Loucy (cell line): Measurements from ENCODE around the gene CNIH3.
"Not testable (repeated sequence)": the region's sequence is repeated elsewhere in the genome, so short reads cannot be mapped to it uniquely, and the experiment has no call there.

Experiments
- H2AFZ ChIP-seq: fragments of 200-600 bp; sonication (generic); 2 replicates; pipeline ENCODE4 v1.6.0; 2016; ENCODE audit warnings: antibody characterized with exemption, mild to moderate bottlenecking, low read length, moderate library complexity
- H3F3A ChIP-seq: fragments of 200-600 bp; 2 replicates; pipeline ENCODE4 v1.6.0; 2016; ENCODE audit warnings: antibody characterized with exemption, low read depth, mild to moderate bottlenecking
- H3K27me3 ChIP-seq: fragments of 200-600 bp; sonication (generic); 2 replicates; pipeline ENCODE4 v1.6.1; 2014; ENCODE audit warnings: low read length, mild to moderate bottlenecking; ENCODE audit not compliant: insufficient read depth, poor library complexity, severe bottlenecking
- H3K36me3 ChIP-seq: fragments of 200-600 bp; sonication (generic); 2 replicates; pipeline ENCODE4 v1.6.1; 2016; ENCODE audit warnings: low read length; ENCODE audit not compliant: insufficient read depth
- H3K4me1 ChIP-seq: fragments of 200-600 bp; sonication (generic); 2 replicates; pipeline ENCODE4 v1.5.1; 2014; ENCODE audit warnings: low read length, mild to moderate bottlenecking; ENCODE audit not compliant: insufficient read depth, poor library complexity, severe bottlenecking
- H3K4me2 ChIP-seq: fragments of 200-600 bp; sonication (generic); 2 replicates; pipeline ENCODE4 v1.6.0; 2014; ENCODE audit warnings: antibody characterized with exemption, low read length, low read depth, mild to moderate bottlenecking; ENCODE audit not compliant: poor library complexity, severe bottlenecking
- H3K4me3 ChIP-seq: fragments of 200-600 bp; sonication (generic); 2 replicates; pipeline ENCODE4 v1.5.1; 2014; ENCODE audit warnings: low read length, mild to moderate bottlenecking, mixed read lengths; ENCODE audit not compliant: poor library complexity, severe bottlenecking
- H3K79me2 ChIP-seq: fragments of 200-600 bp; sonication (generic); 2 replicates; pipeline ENCODE4 v1.6.1; 2014; ENCODE audit warnings: low read length; ENCODE audit not compliant: insufficient read depth
- H3K9ac ChIP-seq: fragments of 200-600 bp; sonication (generic); 2 replicates; pipeline ENCODE4 v1.6.0; 2014; ENCODE audit warnings: mild to moderate bottlenecking, low read depth, low read length, moderate library complexity; ENCODE audit not compliant: poor library complexity, severe bottlenecking
- H3K9me2 ChIP-seq: fragments of 200-600 bp; sonication (generic); replicated peaks from 2 replicates; pipeline ENCODE4 v1.6.1; 2016; ENCODE audit warnings: low read depth, low read length, mixed read lengths
- H3K9me3 ChIP-seq: fragments of 200-600 bp; sonication (generic); 2 replicates; pipeline ENCODE4 v1.6.1; 2014; ENCODE audit warnings: mild to moderate bottlenecking, antibody characterized with exemption, low read length, low read depth; ENCODE audit not compliant: insufficient read depth
- H4K20me1 ChIP-seq: fragments of 200-600 bp; sonication (generic); 2 replicates; pipeline ENCODE4 v1.6.0; 2014; ENCODE audit warnings: antibody characterized with exemption, low read length, mild to moderate bottlenecking; ENCODE audit not compliant: insufficient read depth, poor library complexity, severe bottlenecking
- EZH2phosphoT487 ChIP-seq: fragments of 200-600 bp; IDR thresholded peaks from 2 replicates; pipeline ENCODE4 v1.6.1; 2018; ENCODE audit warnings: antibody characterized with exemption, mild to moderate bottlenecking, moderate library complexity, borderline replicate concordance
- TF ChIP-seq, protein P1 (sequence below): fragments of 200-600 bp; sonication (generic); conservative IDR thresholded peaks from 2 replicates; pipeline ENCODE4 v1.5.1; 2014; ENCODE audit warnings: mild to moderate bottlenecking, antibody characterized with exemption, low read length

Gene CNIH3

DNA sequence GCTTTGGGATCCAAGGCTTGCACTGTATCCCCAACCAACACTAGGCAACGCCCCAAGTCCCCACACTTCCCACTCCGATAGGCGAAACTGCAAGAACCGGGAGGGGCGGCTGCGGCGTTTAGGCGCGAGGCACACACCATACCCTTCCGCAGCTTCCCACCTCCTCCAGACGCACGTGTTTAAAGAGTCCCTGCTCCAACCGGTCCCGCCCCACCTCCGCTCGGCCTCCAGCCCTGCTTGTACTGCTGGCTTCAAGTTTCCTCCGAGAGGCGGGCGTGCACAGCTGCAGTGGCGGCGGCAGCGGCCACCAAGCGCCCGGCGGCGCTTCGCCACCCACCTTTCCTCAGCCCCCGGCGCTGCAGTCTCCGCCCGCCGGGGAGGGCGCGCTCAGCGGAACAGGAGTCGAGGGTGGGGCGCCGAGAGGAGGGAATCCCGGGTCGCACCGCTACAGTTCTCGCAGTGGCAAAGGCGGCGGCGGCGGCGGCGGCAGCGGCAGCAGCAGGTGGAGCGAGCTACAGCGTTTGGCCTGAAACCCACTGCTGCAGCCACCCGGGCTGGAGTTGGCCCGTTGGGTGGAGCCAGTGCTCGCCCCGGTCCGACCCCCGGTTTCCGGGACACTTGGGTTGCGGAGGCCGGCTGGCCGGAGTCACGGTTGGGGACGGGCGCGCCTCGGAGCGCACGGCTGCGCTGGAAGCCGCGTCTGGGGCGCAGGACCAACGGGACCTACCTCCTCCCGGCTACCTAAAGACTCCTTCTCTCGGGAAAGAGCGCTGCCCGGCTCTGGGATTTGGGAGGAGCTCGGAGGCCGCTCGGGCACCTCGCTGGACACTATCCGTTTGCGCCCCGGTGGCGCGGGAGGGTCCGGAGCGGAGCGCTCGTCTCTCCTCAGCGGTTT lies at the start of gene CNIH3:
CNIH3 (plus strand) TSS at position 457 of the 895 bp plus-strand sequence. CDS start 858 bp downstream, outside the sequence.
- Histone ChIP-seq H3K27me3 (no peaks in the 10 kb centered on the region), H3K4me2 (peak within 1 kb of the TSS; percentile 79), H2AFZ (peak within 1 kb of the TSS; percentile 61)

GRCh38 chr1:224566492-224566891 lies 49.6 kb upstream of the CNIH3 start:
- H3K4me3 ChIP-seq, H4K20me1 ChIP-seq, H2AFZ ChIP-seq, H3F3A ChIP-seq, H3K9ac ChIP-seq, H3K79me2 ChIP-seq, H3K9me2 ChIP-seq, H3K9me3 ChIP-seq, H3K4me2 ChIP-seq, H3K27me3 ChIP-seq, H3K36me3 ChIP-seq: not testable (repeated sequence)
- peaks cover 16% of the 10 kb centered on the region for H3K4me1 ChIP-seq

More for the DNA sequence above, at the start of gene CNIH3:
- Histone ChIP-seq H3K9ac (peak within 1 kb of the TSS; percentile 85), H3K79me2 (peaks cover 48% of the 10 kb centered on the region), H4K20me1 (no peaks in the 10 kb centered on the region), H3K9me3 (no peaks in the 10 kb centered on the region), H3F3A (no peaks in the 10 kb centered on the region), H3K4me1 (peaks cover 46% of the 10 kb centered on the region), H3K36me3 (no peaks in the 10 kb centered on the region), H3K4me3 (peak within 1 kb of the TSS; percentile 86), H3K9me2 (no peaks in the 10 kb centered on the region)
- no peak for TF ChIP-seq EZH2phosphoT487
- TF ChIP-seq, protein P1, sequence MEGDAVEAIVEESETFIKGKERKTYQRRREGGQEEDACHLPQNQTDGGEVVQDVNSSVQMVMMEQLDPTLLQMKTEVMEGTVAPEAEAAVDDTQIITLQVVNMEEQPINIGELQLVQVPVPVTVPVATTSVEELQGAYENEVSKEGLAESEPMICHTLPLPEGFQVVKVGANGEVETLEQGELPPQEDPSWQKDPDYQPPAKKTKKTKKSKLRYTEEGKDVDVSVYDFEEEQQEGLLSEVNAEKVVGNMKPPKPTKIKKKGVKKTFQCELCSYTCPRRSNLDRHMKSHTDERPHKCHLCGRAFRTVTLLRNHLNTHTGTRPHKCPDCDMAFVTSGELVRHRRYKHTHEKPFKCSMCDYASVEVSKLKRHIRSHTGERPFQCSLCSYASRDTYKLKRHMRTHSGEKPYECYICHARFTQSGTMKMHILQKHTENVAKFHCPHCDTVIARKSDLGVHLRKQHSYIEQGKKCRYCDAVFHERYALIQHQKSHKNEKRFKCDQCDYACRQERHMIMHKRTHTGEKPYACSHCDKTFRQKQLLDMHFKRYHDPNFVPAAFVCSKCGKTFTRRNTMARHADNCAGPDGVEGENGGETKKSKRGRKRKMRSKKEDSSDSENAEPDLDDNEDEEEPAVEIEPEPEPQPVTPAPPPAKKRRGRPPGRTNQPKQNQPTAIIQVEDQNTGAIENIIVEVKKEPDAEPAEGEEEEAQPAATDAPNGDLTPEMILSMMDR = no peak; the same call in 1 of the 2 replicates

GRCh38 chr1:224569276-224569675 lies 46.8 kb upstream of the CNIH3 start:
- H3F3A ChIP-seq = no peaks in the 10 kb centered on the region
- H3K27me3 ChIP-seq = no peaks in the 10 kb centered on the region
- H4K20me1 ChIP-seq = no peaks in the 10 kb centered on the region
- H3K4me2 ChIP-seq = no peak overlapping the region
- no peaks in the 10 kb centered on the region for H3K79me2 ChIP-seq
- no peak overlapping the region for H3K9ac ChIP-seq
- no peak overlapping the region for H3K4me3 ChIP-seq
- H3K9me3 ChIP-seq = no peaks in the 10 kb centered on the region
- no peaks in the 10 kb centered on the region for H3K9me2 ChIP-seq
- H3K4me1 ChIP-seq = peaks cover 16% of the 10 kb centered on the region
- H3K36me3 ChIP-seq = no peaks in the 10 kb centered on the region
- no peak for TF ChIP-seq EZH2phosphoT487
- TF ChIP-seq, protein P1 = no peak
- no peak overlapping the region for H2AFZ ChIP-seq

- not testable (repeated sequence) for H3F3A ChIP-seq, H2AFZ ChIP-seq, H4K20me1 ChIP-seq, H3K79me2 ChIP-seq, H3K9me3 ChIP-seq, H3K9me2 ChIP-seq, H3K36me3 ChIP-seq, H3K4me2 ChIP-seq, H3K27me3 ChIP-seq, H3K9ac ChIP-seq, H3K4me3 ChIP-seq, H3K4me1 ChIP-seq
Observed at GRCh38 chr1:224571975-224572374, 44.1 kb upstream of the CNIH3 start.
